ENCODE measurements around the gene NDUFB7.

GRCh38 chr19:14561847-14562351, 10.0 kb downstream of the NDUFB7 start:
- TF ChIP-seq EZH2phosphoT487 (IDR thresholded peaks at IDR 0.05; ENCODE audit: borderline replicate concordance, low read length) (no peak), CTCF (conservative IDR thresholded peaks at IDR 0.05; ENCODE audit: low read depth, low read length) (no peak)

Data from PC-3 (cell line).